Measurements from ENCODE around the gene SLMAP. TPM values are rescaled to one million over a fixed set of nuclear protein-coding genes. Genes with fewer than 3 reads are reported as not detected.

The SLMAP gene
- total and polyA plus RNA-seq, 2 of the 4 experiments (the other 2 are of a cell fraction) = 15.5 to 26.5 TPM

GRCh38 chr3:57779666-57780065, 23.6 kb downstream of the SLMAP start:
- Histone ChIP-seq H4K20me1 (ENCODE audit: insufficient read depth, low read length) (peaks cover 32% of the 10 kb centered on the region), H2BK5ac (ENCODE audit: low read depth, low read length, poor library complexity, severe bottlenecking) (no peak overlapping the region), H3K27me3 (ENCODE audit: control insufficient read depth, insufficient read depth, low read length) (no peaks in the 10 kb centered on the region), H3K23ac (ENCODE audit: low read depth, low read length) (no peak overlapping the region), H4K5ac (ENCODE audit: low read depth, low read length) (no peak overlapping the region), H2BK120ac (ENCODE audit: low read depth, low read length) (no peak overlapping the region), H3K27ac (ENCODE audit: insufficient read depth, low read length) (no peak overlapping the region), H2AK5ac (ENCODE audit: low read depth, low read length) (no peak overlapping the region), H2BK20ac (ENCODE audit: low read depth, low read length) (no peak overlapping the region), H2BK15ac (ENCODE audit: low read depth, low read length) (no peak overlapping the region), H4K91ac (ENCODE audit: insufficient read depth, low read depth, low read length) (no peak overlapping the region), H3K4me3 (ENCODE audit: insufficient read depth, low read depth, low read length) (no peak overlapping the region), H3K18ac (ENCODE audit: low read depth, low read length) (no peak overlapping the region), H3K4me2 (ENCODE audit: low read depth, low read length) (no peak overlapping the region), H3K14ac (replicated peaks; ENCODE audit: low read depth, low read length) (no peak overlapping the region), H3K9me1 (ENCODE audit: insufficient read depth, low read length) (peaks cover 5% of the 10 kb centered on the region; the same call in 1 of the 2 replicates), H3K9ac (ENCODE audit: low read depth, low read length) (no peak overlapping the region), H2AFZ (replicated peaks; ENCODE audit: low read length, poor library complexity) (no peak overlapping the region), H3K56ac (ENCODE audit: extremely low read depth, insufficient read depth, low read length) (no peak overlapping the region), H3K9me3 (ENCODE audit: control insufficient read depth, insufficient read depth, low read length) (no peaks in the 10 kb centered on the region), H4K8ac (ENCODE audit: low read depth in 2 of 2, low read length in 2 of 2) (no peak overlapping the region), H2AK9ac (replicated peaks; ENCODE audit: low read depth, low read length, poor library complexity) (no peak overlapping the region), H3K4ac (ENCODE audit: low read depth, low read length) (no peak overlapping the region), H3K4me1 (ENCODE audit: control insufficient read depth, insufficient read depth, low read length) (peaks cover 8% of the 10 kb centered on the region), H3K36me3 (ENCODE audit: control insufficient read depth, insufficient read depth, low read length) (no peaks in the 10 kb centered on the region), H3K79me1 (ENCODE audit: low read depth in 1 of 2, low read length in 2 of 2) (peaks cover 14 to 61% of the 10 kb centered on the region in 2 experiments; a peak in 3 of 4 replicates)
- WGBS, 2 experiments (ENCODE audit: extremely low coverage in 2 of 2, insufficient read length in 1 of 2) = no CpG with 5 or more reads among the region's 1 CpG
- no peak for DNase-seq
- CTCF ChIA-PET = no interaction called here
- dilution Hi-C loops (cut with HindIII; ENCODE audit: low sequenced_read_pairs, unreplicated experiment) = no loop called here
- TF ChIP-seq CEBPB (IDR thresholded peaks at IDR 0.05; ENCODE audit: low read depth, low read length) (no peak), USF2 (IDR thresholded peaks at IDR 0.05; ENCODE audit: low read depth, low read length) (no peak), FOS (IDR thresholded peaks at IDR 0.05; ENCODE audit: low read depth, low read length) (no peak), NFE2L2 (IDR thresholded peaks at IDR 0.05; ENCODE audit: low read depth, low read length) (no peak), RFX5 (IDR thresholded peaks at IDR 0.05; ENCODE audit: low read depth, low read length) (no peak), BHLHE40 (IDR thresholded peaks at IDR 0.05; ENCODE audit: low read depth, low read length) (no peak), POLR2A (IDR thresholded peaks at IDR 0.05; ENCODE audit: low read depth, low read length) (no peak), MXI1 (IDR thresholded peaks at IDR 0.05; ENCODE audit: borderline replicate concordance, low read depth, low read length) (no peak)
- ATAC-seq (ENCODE audit: low read depth) = no peak
- intact Hi-C loops (cut with micrococcal nuclease) = no loop called here
- no TSS peak for BruUV-seq (replicated peaks)
- in situ Hi-C loops (cut with MboI; ENCODE audit: low sequenced_read_pairs) = no loop called here
- POLR2A ChIA-PET (ENCODE audit: unreplicated experiment) = no interaction called here
